Measurements from ENCODE around the gene IQGAP3. TPM values are rescaled to one million over a fixed set of nuclear protein-coding genes. Genes with fewer than 3 reads are reported as not detected.

Gene IQGAP3
- total and polyA plus RNA-seq, 2 experiments from 2014 or later = 11.9 to 31.8 TPM

DNA sequence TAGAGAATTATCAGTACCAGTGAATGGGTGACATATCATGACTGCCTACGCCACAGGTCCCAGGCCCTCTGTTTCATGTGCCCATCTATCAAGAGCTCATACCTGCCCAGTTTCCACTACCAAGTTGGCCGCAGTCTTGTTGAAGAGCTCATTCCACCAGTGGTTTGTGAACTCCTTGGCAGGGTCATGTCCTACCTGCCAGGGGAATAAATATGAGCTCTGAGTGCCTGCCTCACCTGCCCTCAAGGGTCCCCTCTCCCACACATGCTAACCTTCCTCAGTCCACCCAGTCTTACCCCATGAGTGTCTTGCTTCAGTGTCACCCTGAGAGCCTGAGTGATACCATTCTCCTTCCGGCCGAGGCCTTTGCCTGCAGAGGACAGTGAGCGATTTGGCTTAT, 25.8 kb upstream of the IQGAP3 start:
- H3K27ac Mint-ChIP-seq = no peak overlapping the region
- no peaks in the 10 kb centered on the region for H3K9me2 ChIP-seq (ENCODE audit: insufficient read depth)
- TF ChIP-seq, protein P1, sequence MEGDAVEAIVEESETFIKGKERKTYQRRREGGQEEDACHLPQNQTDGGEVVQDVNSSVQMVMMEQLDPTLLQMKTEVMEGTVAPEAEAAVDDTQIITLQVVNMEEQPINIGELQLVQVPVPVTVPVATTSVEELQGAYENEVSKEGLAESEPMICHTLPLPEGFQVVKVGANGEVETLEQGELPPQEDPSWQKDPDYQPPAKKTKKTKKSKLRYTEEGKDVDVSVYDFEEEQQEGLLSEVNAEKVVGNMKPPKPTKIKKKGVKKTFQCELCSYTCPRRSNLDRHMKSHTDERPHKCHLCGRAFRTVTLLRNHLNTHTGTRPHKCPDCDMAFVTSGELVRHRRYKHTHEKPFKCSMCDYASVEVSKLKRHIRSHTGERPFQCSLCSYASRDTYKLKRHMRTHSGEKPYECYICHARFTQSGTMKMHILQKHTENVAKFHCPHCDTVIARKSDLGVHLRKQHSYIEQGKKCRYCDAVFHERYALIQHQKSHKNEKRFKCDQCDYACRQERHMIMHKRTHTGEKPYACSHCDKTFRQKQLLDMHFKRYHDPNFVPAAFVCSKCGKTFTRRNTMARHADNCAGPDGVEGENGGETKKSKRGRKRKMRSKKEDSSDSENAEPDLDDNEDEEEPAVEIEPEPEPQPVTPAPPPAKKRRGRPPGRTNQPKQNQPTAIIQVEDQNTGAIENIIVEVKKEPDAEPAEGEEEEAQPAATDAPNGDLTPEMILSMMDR (conservative IDR thresholded peaks at IDR 0.05; ENCODE audit: low read depth in 2 of 2) = no peak
- no peak for TF ChIP-seq EZH2phosphoT487 (IDR thresholded peaks at IDR 0.05; ENCODE audit: unreplicated experiment)
- no peak for TF ChIP-seq JUNB (IDR thresholded peaks at IDR 0.05; ENCODE audit: unreplicated experiment)
- no peak for TF ChIP-seq POLR2AphosphoS5 (IDR thresholded peaks at IDR 0.05; ENCODE audit: low read depth)
- no peak for TF ChIP-seq STAT1 (IDR thresholded peaks at IDR 0.05; ENCODE audit: unreplicated experiment)
- TF ChIP-seq, protein P2, sequence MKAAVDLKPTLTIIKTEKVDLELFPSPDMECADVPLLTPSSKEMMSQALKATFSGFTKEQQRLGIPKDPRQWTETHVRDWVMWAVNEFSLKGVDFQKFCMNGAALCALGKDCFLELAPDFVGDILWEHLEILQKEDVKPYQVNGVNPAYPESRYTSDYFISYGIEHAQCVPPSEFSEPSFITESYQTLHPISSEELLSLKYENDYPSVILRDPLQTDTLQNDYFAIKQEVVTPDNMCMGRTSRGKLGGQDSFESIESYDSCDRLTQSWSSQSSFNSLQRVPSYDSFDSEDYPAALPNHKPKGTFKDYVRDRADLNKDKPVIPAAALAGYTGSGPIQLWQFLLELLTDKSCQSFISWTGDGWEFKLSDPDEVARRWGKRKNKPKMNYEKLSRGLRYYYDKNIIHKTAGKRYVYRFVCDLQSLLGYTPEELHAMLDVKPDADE (IDR thresholded peaks at IDR 0.05) = no peak
- no peak for TF ChIP-seq CREB1 (CRISPR knock-in tag; IDR thresholded peaks at IDR 0.05; ENCODE audit: low read depth)
- no peak for TF ChIP-seq NANOG (IDR thresholded peaks at IDR 0.05; ENCODE audit: borderline replicate concordance)
- TF ChIP-seq ZNF114 (CRISPR knock-in tag; IDR thresholded peaks at IDR 0.05) = no peak
- TF ChIP-seq, protein P3, sequence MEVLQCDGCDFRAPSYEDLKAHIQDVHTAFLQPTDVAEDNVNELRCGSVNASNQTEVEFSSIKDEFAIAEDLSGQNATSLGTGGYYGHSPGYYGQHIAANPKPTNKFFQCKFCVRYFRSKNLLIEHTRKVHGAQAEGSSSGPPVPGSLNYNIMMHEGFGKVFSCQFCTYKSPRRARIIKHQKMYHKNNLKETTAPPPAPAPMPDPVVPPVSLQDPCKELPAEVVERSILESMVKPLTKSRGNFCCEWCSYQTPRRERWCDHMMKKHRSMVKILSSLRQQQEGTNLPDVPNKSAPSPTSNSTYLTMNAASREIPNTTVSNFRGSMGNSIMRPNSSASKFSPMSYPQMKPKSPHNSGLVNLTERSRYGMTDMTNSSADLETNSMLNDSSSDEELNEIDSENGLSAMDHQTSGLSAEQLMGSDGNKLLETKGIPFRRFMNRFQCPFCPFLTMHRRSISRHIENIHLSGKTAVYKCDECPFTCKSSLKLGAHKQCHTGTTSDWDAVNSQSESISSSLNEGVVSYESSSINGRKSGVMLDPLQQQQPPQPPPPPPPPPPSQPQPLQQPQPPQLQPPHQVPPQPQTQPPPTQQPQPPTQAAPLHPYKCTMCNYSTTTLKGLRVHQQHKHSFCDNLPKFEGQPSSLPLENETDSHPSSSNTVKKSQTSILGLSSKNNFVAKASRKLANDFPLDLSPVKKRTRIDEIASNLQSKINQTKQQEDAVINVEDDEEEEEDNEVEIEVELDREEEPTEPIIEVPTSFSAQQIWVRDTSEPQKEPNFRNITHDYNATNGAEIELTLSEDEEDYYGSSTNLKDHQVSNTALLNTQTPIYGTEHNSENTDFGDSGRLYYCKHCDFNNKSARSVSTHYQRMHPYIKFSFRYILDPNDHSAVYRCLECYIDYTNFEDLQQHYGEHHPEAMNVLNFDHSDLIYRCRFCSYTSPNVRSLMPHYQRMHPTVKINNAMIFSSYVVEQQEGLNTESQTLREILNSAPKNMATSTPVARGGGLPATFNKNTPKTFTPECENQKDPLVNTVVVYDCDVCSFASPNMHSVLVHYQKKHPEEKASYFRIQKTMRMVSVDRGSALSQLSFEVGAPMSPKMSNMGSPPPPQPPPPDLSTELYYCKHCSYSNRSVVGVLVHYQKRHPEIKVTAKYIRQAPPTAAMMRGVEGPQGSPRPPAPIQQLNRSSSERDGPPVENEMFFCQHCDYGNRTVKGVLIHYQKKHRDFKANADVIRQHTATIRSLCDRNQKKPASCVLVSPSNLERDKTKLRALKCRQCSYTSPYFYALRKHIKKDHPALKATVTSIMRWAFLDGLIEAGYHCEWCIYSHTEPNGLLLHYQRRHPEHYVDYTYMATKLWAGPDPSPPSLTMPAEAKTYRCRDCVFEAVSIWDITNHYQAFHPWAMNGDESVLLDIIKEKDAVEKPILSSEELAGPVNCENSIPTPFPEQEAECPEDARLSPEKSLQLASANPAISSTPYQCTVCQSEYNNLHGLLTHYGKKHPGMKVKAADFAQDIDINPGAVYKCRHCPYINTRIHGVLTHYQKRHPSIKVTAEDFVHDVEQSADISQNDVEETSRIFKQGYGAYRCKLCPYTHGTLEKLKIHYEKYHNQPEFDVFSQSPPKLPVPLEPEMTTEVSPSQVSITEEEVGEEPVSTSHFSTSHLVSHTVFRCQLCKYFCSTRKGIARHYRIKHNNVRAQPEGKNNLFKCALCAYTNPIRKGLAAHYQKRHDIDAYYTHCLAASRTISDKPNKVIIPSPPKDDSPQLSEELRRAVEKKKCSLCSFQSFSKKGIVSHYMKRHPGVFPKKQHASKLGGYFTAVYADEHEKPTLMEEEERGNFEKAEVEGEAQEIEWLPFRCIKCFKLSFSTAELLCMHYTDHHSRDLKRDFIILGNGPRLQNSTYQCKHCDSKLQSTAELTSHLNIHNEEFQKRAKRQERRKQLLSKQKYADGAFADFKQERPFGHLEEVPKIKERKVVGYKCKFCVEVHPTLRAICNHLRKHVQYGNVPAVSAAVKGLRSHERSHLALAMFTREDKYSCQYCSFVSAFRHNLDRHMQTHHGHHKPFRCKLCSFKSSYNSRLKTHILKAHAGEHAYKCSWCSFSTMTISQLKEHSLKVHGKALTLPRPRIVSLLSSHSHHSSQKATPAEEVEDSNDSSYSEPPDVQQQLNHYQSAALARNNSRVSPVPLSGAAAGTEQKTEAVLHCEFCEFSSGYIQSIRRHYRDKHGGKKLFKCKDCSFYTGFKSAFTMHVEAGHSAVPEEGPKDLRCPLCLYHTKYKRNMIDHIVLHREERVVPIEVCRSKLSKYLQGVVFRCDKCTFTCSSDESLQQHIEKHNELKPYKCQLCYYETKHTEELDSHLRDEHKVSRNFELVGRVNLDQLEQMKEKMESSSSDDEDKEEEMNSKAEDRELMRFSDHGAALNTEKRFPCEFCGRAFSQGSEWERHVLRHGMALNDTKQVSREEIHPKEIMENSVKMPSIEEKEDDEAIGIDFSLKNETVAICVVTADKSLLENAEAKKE (CRISPR knock-in tag; IDR thresholded peaks at IDR 0.05) = no peak
- peaks cover 13% of the 10 kb centered on the region for H3K4me1 Mint-ChIP-seq
- H3K27ac ChIP-seq (ENCODE audit: low read depth) = no peak overlapping the region
- H3K27me3 ChIP-seq (ENCODE audit: insufficient read depth) = no peaks in the 10 kb centered on the region
- peaks cover 27% of the 10 kb centered on the region for H3K79me2 ChIP-seq (replicated peaks; ENCODE audit: insufficient read depth)
- H3K4me1 ChIP-seq (ENCODE audit: insufficient read depth) = no peaks in the 10 kb centered on the region; the same call in 1 of the 2 replicates
- H4K20me1 ChIP-seq (replicated peaks; ENCODE audit: insufficient read depth) = peaks cover 17% of the 10 kb centered on the region
- H3K4me3 Mint-ChIP-seq = no peak overlapping the region
- no peak overlapping the region for H3K4me2 ChIP-seq
- DNase-seq (ENCODE audit: low spot score) (no peak), ATAC-seq (no peak)
- peaks cover 23% of the 10 kb centered on the region for H3K36me3 ChIP-seq (ENCODE audit: insufficient read depth)
- H3K36me3 Mint-ChIP-seq (ENCODE audit: low read depth) = peaks cover 62% of the 10 kb centered on the region
- H3K9me3 Mint-ChIP-seq = no peaks in the 10 kb centered on the region
- peaks cover 10% of the 10 kb centered on the region for H3K27me3 Mint-ChIP-seq (ENCODE audit: insufficient read depth, low read depth, poor library complexity)
- H3K4me3 ChIP-seq = no peak overlapping the region
- H2AFZ ChIP-seq = no peak overlapping the region
- peaks cover 56% of the 10 kb centered on the region for H3F3A ChIP-seq (replicated peaks; ENCODE audit: low read depth)

Measured in GM23338 (cell line).